Activated CD4-positive, alpha-beta T cell treated with anti-CD3 and anti-CD28 coated beads, Interleukin-2, amount 50 U/mL, for 24 hours (primary cell): ENCODE measurements around the gene SH3RF2.
"Not testable (repeated sequence)": the region's sequence is repeated elsewhere in the genome, so short reads cannot be mapped to it uniquely, and the experiment has no call there.

ENCODE experiments used
- DNase-seq, 2 donors: peaks; one replicate each; pipeline ENCODE4 v3.0.0-alpha.2; 2020; ENCODE audit warnings: low read depth in 1 of 2, low spot score in 1 of 2

The SH3RF2 gene, protein sequence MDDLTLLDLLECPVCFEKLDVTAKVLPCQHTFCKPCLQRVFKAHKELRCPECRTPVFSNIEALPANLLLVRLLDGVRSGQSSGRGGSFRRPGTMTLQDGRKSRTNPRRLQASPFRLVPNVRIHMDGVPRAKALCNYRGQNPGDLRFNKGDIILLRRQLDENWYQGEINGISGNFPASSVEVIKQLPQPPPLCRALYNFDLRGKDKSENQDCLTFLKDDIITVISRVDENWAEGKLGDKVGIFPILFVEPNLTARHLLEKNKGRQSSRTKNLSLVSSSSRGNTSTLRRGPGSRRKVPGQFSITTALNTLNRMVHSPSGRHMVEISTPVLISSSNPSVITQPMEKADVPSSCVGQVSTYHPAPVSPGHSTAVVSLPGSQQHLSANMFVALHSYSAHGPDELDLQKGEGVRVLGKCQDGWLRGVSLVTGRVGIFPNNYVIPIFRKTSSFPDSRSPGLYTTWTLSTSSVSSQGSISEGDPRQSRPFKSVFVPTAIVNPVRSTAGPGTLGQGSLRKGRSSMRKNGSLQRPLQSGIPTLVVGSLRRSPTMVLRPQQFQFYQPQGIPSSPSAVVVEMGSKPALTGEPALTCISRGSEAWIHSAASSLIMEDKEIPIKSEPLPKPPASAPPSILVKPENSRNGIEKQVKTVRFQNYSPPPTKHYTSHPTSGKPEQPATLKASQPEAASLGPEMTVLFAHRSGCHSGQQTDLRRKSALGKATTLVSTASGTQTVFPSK

DNA sequence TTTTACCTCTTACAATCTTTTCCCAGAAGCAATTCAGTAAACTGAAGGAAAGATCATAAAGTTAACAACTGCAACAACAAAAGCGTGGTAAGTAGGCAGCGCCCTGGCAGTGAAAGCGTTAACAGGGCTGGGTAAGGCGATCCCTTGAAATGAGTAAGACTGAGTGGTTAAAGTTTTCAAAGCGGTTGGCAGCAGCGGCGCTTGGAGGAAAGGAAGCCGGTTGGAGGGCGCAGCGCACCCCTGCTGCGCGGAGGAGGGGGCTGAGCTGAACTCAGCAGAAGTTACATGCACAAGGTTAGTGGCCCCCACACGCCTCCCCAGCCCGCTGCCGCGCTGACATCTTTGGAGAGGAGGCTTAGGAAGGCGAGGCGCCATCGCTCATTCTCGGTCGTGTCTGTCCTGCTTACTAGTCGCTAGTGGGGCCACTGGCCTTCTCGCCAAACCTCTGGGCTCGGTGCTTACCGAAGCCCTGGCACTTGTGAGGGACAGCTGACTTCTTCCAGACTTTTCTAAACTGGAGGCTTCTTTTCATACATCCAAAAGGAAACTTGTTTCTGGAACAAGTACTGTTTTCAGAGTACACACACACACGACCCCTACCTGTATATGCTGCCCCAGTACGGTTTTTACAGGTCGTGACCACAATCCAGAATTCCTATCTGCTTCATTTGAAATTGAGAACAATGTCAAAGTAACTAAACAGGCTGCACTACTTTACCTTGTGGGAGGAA lies at the start of gene SH3RF2:
TSS of gene SH3RF2 (plus strand) at position 178 of the 731 bp plus-strand sequence. CDS start 1,351 bp downstream, outside the sequence.
- DNase-seq, result no peak

- no peak for DNase-seq
Observed at GRCh38 chr5:145887217-145887616, 49.2 kb upstream of the SH3RF2 start.

DNA sequence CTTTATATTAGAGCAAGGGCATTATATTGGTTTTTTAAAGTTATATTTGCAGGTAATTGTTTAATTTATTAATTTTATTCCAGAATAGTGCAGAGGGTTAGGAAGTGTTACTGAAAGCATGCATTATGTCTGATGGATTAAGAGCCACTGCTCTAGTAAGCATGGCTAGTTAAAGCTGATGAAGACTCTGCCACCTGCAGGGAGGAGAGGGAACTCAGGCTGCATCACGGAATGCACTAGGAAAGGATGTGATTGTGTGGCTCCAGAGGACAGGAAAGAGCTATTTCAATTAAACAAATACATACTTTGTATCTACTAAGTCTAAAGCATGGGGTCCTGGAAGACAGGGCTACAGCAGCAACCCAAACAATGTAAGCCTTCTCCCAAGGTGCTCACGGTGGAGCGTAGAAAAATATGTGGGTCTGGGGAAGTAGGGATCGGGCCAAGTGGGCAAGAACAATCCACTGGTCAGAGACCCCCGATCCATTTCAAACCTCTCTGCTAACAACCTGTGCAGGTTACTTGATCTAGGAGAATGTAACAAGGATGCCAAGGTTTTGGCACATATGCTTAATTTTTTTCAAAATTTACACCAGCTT lies 48.3 kb upstream of the SH3RF2 start:
- DNase-seq, result no peak

GRCh38 chr5:145889611-145890010 lies 46.8 kb upstream of the SH3RF2 start:
- no peak for DNase-seq

DNA sequence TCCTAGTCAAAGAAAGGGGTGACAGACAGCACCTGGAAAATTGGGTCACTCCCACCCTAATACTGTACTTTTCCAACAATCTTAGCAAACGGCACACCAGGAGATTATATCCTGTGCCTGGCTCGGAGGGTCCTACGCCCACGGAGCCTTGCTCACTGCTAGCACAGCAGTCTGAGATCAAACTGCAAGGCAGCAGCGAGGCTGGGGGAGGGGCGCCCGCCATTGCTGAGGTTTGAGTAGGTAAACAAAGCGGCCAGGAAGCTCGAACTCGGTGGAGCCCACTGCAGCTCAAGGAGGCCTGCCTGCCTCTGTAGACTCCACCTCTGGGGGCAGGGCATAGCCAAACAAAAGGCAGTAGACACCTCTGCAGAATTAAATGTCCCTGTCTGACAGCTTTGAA lies 45.0 kb upstream of the SH3RF2 start:
- not testable (repeated sequence) for DNase-seq

- no peak for DNase-seq
Observed at GRCh38 chr5:145898171-145898570, 38.2 kb upstream of the SH3RF2 start.

DNA sequence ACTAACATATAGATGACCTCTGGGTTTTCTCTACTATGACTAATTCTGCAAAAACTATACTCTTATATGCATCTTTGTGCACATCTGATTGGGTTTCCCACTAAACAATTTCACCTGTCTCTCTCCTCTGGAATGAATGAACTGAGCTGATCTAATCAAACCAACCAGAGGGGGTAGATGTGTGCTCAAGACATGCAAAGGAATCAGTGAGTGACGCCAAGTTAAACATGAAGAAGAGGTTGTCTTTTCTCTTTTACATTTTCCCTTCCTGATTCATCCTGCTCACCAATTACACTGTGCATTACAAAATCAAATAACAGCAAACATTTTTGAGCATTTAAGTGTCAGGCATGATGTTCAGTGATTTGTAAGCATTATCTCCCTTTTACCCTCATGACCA lies 34.0 kb upstream of the SH3RF2 start:
- no peak for DNase-seq

DNA sequence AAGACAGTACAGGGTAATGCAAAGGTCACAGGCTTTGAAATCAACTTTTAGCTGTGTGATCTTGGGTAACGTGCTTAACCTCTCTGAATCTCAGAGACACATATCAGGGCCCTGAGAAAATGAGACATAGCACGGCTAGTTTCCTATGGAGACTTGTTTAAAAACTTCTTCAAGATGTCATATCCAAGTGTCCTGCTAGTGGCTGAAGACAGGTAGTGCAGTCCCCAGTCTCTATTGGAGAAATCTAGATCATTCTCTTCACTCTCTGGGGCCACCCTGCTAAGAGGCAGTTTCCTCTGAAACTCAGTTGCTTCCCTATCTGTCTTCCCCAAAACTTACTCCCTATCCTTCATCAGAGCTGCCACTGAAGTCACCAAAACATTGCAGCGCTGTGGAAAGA lies 33.3 kb upstream of the SH3RF2 start:
- DNase-seq, result no peak

DNA sequence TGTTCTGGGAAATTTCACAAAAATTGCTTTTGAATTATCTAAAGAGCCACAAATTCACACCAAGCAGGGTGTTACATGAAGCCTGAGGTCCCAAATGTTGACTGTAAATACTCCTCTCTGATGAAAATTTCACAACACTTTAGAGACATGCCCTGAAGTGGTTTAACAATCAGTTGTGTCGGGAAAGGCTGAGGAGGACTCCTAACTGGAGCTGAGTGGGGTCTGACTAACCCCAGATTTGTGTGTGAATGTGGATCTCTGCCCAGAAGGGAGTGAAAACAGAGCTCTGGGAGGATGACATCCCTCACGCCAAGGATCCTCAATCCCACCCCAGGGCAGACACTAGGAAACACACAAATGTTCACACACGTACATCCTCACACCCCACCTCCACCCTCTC lies 32.5 kb upstream of the SH3RF2 start:
- DNase-seq, result no peak

DNA sequence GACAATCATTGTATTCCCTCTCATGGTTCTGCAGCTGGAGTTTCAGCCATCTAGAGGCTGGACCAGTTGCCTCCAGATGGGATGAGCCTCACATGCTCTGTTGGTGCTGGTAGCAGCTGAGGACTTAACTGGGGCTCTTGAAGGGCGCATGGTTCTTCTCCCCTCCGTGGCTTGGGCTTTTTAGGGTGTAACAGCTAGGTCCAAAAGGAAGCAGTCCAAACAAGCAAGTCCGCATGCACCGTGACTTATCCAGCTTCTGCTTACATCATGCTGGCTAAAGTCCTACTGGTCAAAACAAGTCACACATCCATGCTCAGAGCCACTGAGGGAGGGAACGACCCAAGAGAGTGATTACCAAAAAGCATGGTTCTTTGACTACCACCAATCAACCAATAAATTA lies 31.6 kb upstream of the SH3RF2 start:
- DNase-seq, result no peak

- no peak for DNase-seq
Observed at GRCh38 chr5:145906401-145906800, 30.0 kb upstream of the SH3RF2 start.

- DNase-seq, result no peak
Observed at GRCh38 chr5:145908206-145908960, 28.0 kb upstream of the SH3RF2 start.

GRCh38 chr5:145911164-145911563 lies 25.2 kb upstream of the SH3RF2 start:
- no peak for DNase-seq

- DNase-seq, result no peak
Observed at GRCh38 chr5:145912019-145912418, 24.4 kb upstream of the SH3RF2 start.

GRCh38 chr5:145912594-145912993 lies 23.8 kb upstream of the SH3RF2 start:
- DNase-seq, result no peak

GRCh38 chr5:145913701-145914100 lies 22.7 kb upstream of the SH3RF2 start:
- no peak for DNase-seq

GRCh38 chr5:145915970-145916638 lies 20.3 kb upstream of the SH3RF2 start:
- DNase-seq, result no peak

DNA sequence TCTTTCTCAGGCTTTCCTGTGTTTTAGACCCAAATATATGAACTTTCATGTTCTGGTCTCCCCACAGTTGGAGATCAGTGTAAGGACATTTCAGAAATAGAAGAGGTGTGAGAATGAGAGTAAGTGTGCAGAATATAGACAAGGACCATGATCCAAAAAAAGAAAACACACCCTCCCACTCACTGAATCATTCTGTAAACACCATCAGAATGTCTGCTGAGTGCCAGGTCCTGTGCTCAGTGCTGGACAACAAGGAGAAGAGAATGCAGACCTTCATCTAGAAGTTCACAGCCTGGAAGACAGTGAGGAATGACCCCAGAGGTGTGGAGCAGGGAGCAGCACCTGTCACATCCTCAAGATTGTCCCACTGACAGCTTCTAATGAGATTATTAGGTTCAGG lies 19.1 kb upstream of the SH3RF2 start:
- no peak for DNase-seq

GRCh38 chr5:145918397-145918796 lies 18.0 kb upstream of the SH3RF2 start:
- no peak for DNase-seq

DNA sequence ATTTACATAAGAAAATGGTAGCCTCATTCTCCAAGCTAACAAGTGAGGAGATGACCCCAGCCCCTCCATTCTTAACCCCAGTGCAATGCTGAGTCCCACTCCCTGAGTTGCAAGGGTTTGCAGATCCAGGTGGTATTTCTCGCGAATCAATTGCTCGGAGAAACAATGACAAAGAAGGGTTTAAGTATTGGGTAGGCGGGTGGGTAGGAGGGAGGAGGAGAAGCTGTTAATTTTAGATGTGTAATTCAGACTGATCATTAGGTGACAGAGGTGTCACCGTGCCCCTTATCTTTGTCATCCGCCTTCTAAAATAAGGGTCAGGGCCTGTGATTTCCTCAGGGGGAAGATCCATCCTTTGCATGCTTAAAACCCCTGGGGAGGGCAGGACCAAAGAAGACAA lies 17.0 kb upstream of the SH3RF2 start:
- DNase-seq, result no peak
